Astrocyte (in vitro differentiated cells and primary cell): ENCODE measurements around the gene CNPY4. TPM values are rescaled to one million over a fixed set of nuclear protein-coding genes. Genes with fewer than 3 reads are reported as not detected.

Experiments
- DNase-seq: peaks from one replicate; pipeline ENCODE4 v3.0.0-alpha.2; 2010; ENCODE audit warnings: low read depth
- FAIRE-seq: peaks from 2 replicates; lab custom pipeline; 2011; peaks lifted over from hg19 to GRCh38; lab: Jason Lieb, UNC
- H2AFZ ChIP-seq: 2 replicates; pipeline ENCODE4 v1.6.0; 2012; ENCODE audit warnings: low read depth, low read length, inconsistent platforms
- H3K27ac ChIP-seq: 2 replicates; pipeline ENCODE4 v1.5.1; 2011; ENCODE audit warnings: low read depth, low read length, inconsistent platforms
- H3K27me3 ChIP-seq: 2 replicates; pipeline ENCODE4 v1.6.0; 2011; ENCODE audit warnings: low read length, inconsistent platforms; ENCODE audit not compliant: insufficient read depth
- H3K36me3 ChIP-seq: 2 replicates; pipeline ENCODE4 v1.5.1; 2011; ENCODE audit warnings: low read length, inconsistent platforms; ENCODE audit not compliant: insufficient read depth
- H3K4me1 ChIP-seq: 2 replicates; pipeline ENCODE4 v1.5.1; 2011; ENCODE audit warnings: low read length, inconsistent platforms; ENCODE audit not compliant: insufficient read depth
- H3K4me2 ChIP-seq: 2 replicates; pipeline ENCODE4 v1.6.0; 2012; ENCODE audit warnings: low read length, inconsistent platforms
- H3K4me3 ChIP-seq: 2 replicates; pipeline ENCODE4 v1.5.1; 2011; ENCODE audit warnings: low read depth, mild to moderate bottlenecking, low read length, inconsistent platforms; ENCODE audit not compliant: insufficient read depth
- H3K79me2 ChIP-seq: 2 replicates; pipeline ENCODE4 v1.6.0; 2012; ENCODE audit warnings: mild to moderate bottlenecking, low read length, inconsistent platforms; ENCODE audit not compliant: insufficient read depth
- H3K9ac ChIP-seq: 2 replicates; pipeline ENCODE4 v1.6.0; 2012; ENCODE audit warnings: mild to moderate bottlenecking, low read length, inconsistent platforms
- H3K9me3 ChIP-seq: 2 replicates; pipeline ENCODE4 v1.5.1; 2012; ENCODE audit warnings: low read depth, mild to moderate bottlenecking, low read length, inconsistent platforms; ENCODE audit not compliant: insufficient read depth
- H4K20me1 ChIP-seq: 2 replicates; pipeline ENCODE4 v1.6.0; 2012; ENCODE audit warnings: low read length, inconsistent platforms; ENCODE audit not compliant: insufficient read depth
- H3K27ac Mint-ChIP-seq: one replicate; pipeline ENCODE4 v1.8.0; 2021; ENCODE audit warnings: mild to moderate bottlenecking, mixed read lengths; ENCODE audit not compliant: unreplicated experiment
- H3K27me3 Mint-ChIP-seq: one replicate; pipeline ENCODE4 v1.8.0; 2021; ENCODE audit warnings: low read depth, mixed read lengths; ENCODE audit not compliant: unreplicated experiment
- H3K36me3 Mint-ChIP-seq: one replicate; pipeline ENCODE4 v1.8.0; 2021; ENCODE audit warnings: low read depth, mixed read lengths; ENCODE audit not compliant: unreplicated experiment
- H3K4me1 Mint-ChIP-seq: one replicate; pipeline ENCODE4 v1.8.0; 2021; ENCODE audit warnings: low read depth, mixed read lengths; ENCODE audit not compliant: unreplicated experiment
- H3K4me3 Mint-ChIP-seq: one replicate; pipeline ENCODE4 v1.8.0; 2021; ENCODE audit warnings: mild to moderate bottlenecking, moderate library complexity, mixed read lengths; ENCODE audit not compliant: unreplicated experiment
- H3K9me3 Mint-ChIP-seq: one replicate; pipeline ENCODE4 v1.8.0; 2021; ENCODE audit warnings: mild to moderate bottlenecking, mixed read lengths; ENCODE audit not compliant: unreplicated experiment
- EZH2 ChIP-seq: IDR thresholded peaks from 2 replicates; pipeline ENCODE4 v1.6.1; 2012; ENCODE audit warnings: mild to moderate bottlenecking, low read length, inconsistent platforms; ENCODE audit not compliant: insufficient read depth
- total RNA-seq: library from RNA; stranded (reverse); gene quantifications from 2 replicates; pipeline ENCODE4 v1.2.1, GENCODE V29; 2021
- TF ChIP-seq, protein P1 (sequence below): IDR thresholded peaks from 2 replicates; pipeline ENCODE4 v1.5.1; 2011; ENCODE audit warnings: low read depth, mild to moderate bottlenecking, inconsistent platforms, low read length, moderate library complexity; ENCODE audit not compliant: insufficient read depth

CNPY4 gene
- total RNA-seq, 1 donor from 2014 or later, result 16.4 TPM

- TF ChIP-seq EZH2, result no peak
- TF ChIP-seq, protein P1, sequence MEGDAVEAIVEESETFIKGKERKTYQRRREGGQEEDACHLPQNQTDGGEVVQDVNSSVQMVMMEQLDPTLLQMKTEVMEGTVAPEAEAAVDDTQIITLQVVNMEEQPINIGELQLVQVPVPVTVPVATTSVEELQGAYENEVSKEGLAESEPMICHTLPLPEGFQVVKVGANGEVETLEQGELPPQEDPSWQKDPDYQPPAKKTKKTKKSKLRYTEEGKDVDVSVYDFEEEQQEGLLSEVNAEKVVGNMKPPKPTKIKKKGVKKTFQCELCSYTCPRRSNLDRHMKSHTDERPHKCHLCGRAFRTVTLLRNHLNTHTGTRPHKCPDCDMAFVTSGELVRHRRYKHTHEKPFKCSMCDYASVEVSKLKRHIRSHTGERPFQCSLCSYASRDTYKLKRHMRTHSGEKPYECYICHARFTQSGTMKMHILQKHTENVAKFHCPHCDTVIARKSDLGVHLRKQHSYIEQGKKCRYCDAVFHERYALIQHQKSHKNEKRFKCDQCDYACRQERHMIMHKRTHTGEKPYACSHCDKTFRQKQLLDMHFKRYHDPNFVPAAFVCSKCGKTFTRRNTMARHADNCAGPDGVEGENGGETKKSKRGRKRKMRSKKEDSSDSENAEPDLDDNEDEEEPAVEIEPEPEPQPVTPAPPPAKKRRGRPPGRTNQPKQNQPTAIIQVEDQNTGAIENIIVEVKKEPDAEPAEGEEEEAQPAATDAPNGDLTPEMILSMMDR, result peak; percentile 48
- no peak for DNase-seq
- Histone ChIP-seq H4K20me1 (no peaks in the 10 kb centered on the region), H3K9ac (no peak overlapping the region), H3K27ac (no peak overlapping the region), H2AFZ (peak overlapping the region; percentile 47), H3K79me2 (peaks cover 5% of the 10 kb centered on the region), H3K27me3 (peaks cover 2% of the 10 kb centered on the region), H3K9me3 (no peaks in the 10 kb centered on the region), H3K4me2 (peak overlapping the region; percentile 68), H3K36me3 (no peaks in the 10 kb centered on the region), H3K4me3 (no peak overlapping the region), H3K4me1 (peaks cover 19% of the 10 kb centered on the region)
- no peaks in the 10 kb centered on the region for H3K9me3 Mint-ChIP-seq
- H3K27ac Mint-ChIP-seq, result no peak overlapping the region
- no peaks in the 10 kb centered on the region for H3K36me3 Mint-ChIP-seq
- H3K4me1 Mint-ChIP-seq, result no peaks in the 10 kb centered on the region
- H3K4me3 Mint-ChIP-seq, result no peak overlapping the region
- no peak for FAIRE-seq
- peaks cover 7% of the 10 kb centered on the region for H3K27me3 Mint-ChIP-seq
Measured at GRCh38 chr7:100130608-100131453, 11.4 kb downstream of the CNPY4 start.

GRCh38 chr7:100132126-100132525 lies 12.7 kb downstream of the CNPY4 start:
- Histone ChIP-seq H3K79me2 (no peaks in the 10 kb centered on the region), H4K20me1 (no peaks in the 10 kb centered on the region), H3K4me3 (no peak overlapping the region), H3K9me3 (no peaks in the 10 kb centered on the region), H3K27ac (no peak overlapping the region), H3K4me1 (peaks cover 14% of the 10 kb centered on the region), H3K36me3 (no peaks in the 10 kb centered on the region), H3K9ac (no peak overlapping the region), H3K4me2 (no peak overlapping the region), H2AFZ (no peak overlapping the region), H3K27me3 (peaks cover 2% of the 10 kb centered on the region)
- Mint-ChIP-seq H3K36me3 (no peaks in the 10 kb centered on the region), H3K27ac (no peak overlapping the region), H3K4me1 (no peaks in the 10 kb centered on the region), H3K9me3 (no peaks in the 10 kb centered on the region), H3K27me3 (peaks cover 12% of the 10 kb centered on the region), H3K4me3 (no peak overlapping the region)
- DNase-seq, result no peak
- no peak for TF ChIP-seq EZH2
- TF ChIP-seq, protein P1, result no peak
- FAIRE-seq, result no peak

GRCh38 chr7:100132697-100133151 lies 13.3 kb downstream of the CNPY4 start:
- peaks cover 12% of the 10 kb centered on the region for H3K27me3 Mint-ChIP-seq

More at GRCh38 chr7:100132697-100133151, 13.3 kb downstream of the CNPY4 start:
- Histone ChIP-seq H3K79me2 (no peaks in the 10 kb centered on the region), H4K20me1 (no peaks in the 10 kb centered on the region), H3K27ac (no peak overlapping the region), H3K36me3 (no peaks in the 10 kb centered on the region), H3K27me3 (peaks cover 2% of the 10 kb centered on the region), H3K4me1 (peaks cover 12% of the 10 kb centered on the region), H3K9ac (no peak overlapping the region), H3K9me3 (no peaks in the 10 kb centered on the region), H2AFZ (no peak overlapping the region), H3K4me3 (no peak overlapping the region), H3K4me2 (no peak overlapping the region)
- Mint-ChIP-seq H3K4me3 (no peak overlapping the region), H3K4me1 (no peaks in the 10 kb centered on the region), H3K36me3 (no peaks in the 10 kb centered on the region), H3K9me3 (no peaks in the 10 kb centered on the region), H3K27ac (no peak overlapping the region)
- no peak for TF ChIP-seq EZH2
- TF ChIP-seq, protein P1, result peak; percentile 87
- FAIRE-seq (no peak), DNase-seq (no peak)
